Activated CD4-positive, alpha-beta memory T cell treated with anti-CD3 and anti-CD28 coated beads, Interleukin-2, amount 10 ng/mL, durations not matched to agents 7 days and 5 days (primary cell): Measurements from ENCODE around the gene PET100. TPM values are rescaled to one million over a fixed set of nuclear protein-coding genes. Genes with fewer than 3 reads are reported as not detected.
"Not testable (repeated sequence)": the region's sequence is repeated elsewhere in the genome, so short reads cannot be mapped to it uniquely, and the experiment has no call there.

ENCODE experiments used
- CTCF ChIA-PET: fragments of 350-600 bp; sonication (Branson Sonifier 250); formaldehyde crosslinking; loops from one replicate; lab custom pipeline; 2021; ENCODE audit warnings: antibody characterized with exemption, inconsistent platforms; lab: Charles Lee
- POLR2A ChIA-PET: fragments of 350-600 bp; sonication (Branson Sonifier 250); formaldehyde crosslinking; loops from one replicate; lab custom pipeline; 2021; ENCODE audit warnings: antibody characterized with exemption; lab: Charles Lee
- DNase-seq: peaks from one replicate; pipeline ENCODE4 v3.0.0-alpha.2; 2020
- H3K27ac Mint-ChIP-seq: one replicate; pipeline ENCODE4 v1.8.0; 2021; ENCODE audit warnings: mild to moderate bottlenecking, mixed read lengths
- H3K27me3 Mint-ChIP-seq: one replicate; pipeline ENCODE4 v1.8.0; 2021; ENCODE audit warnings: mixed read lengths
- H3K36me3 Mint-ChIP-seq: one replicate; pipeline ENCODE4 v1.8.0; 2021; ENCODE audit warnings: low read depth, mixed read lengths
- H3K4me1 Mint-ChIP-seq: one replicate; pipeline ENCODE4 v1.8.0; 2021; ENCODE audit warnings: mixed read lengths
- H3K4me3 Mint-ChIP-seq: one replicate; pipeline ENCODE4 v1.8.0; 2021; ENCODE audit warnings: mild to moderate bottlenecking, mixed read lengths
- H3K9me3 Mint-ChIP-seq: one replicate; pipeline ENCODE4 v1.8.0; 2021; ENCODE audit warnings: mixed read lengths
- total RNA-seq, 2 experiments: library from RNA; stranded (reverse); gene quantifications; one replicate each; pipeline ENCODE4 v1.2.3, GENCODE V29; 2021

The PET100 gene
- total RNA-seq, 2 experiments from 2014 or later, result 123 to 136 TPM

DNA sequence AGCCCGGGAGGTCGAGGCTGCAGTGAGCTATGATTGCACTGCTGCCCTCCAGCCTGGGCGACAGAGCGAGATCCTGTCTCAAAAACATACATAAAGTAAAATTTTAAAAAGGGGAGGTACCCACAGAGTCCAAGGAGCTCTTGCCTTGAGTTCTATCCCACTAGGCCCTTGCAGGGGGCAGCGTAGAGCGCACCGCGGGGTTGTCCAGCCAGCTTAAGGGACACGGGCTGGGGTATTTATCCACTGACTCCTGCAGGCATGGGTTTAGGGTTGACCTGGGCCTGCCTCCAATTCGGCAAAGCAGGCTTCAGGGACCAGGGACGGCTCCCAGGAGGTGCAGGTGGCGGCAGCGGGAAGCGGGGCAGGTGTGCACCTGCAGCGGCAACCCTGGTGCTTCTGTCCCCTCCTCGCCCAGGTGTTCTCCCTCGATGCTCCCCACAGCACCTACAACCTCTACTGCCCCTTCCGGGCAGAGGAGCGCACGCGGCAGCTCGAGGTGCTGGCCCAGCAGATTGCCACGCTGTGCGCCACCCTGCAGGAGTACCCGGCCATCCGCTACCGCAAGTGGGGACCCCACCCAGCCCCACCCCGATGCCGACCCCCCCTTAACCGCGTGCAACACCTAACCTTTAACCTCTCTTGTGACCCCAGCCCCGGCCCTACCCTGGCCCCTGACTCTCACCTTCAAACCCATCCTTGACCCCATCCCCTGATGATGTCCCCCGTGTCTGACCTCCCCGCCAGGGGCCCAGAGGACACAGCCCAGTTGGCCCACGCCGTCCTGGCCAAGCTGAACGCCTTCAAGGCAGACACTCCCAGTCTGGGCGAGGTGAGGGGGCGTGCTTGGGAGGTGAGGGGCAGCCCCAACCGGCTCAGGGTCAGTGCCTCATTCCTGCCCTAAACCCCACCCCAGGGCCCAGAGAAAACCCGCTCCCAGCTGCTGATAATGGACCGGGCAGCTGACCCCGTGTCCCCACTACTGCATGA is 12.0 kb downstream of the PET100 start:
- no peaks in the 10 kb centered on the region for H3K27me3 Mint-ChIP-seq
- no peak overlapping the region for H3K4me3 Mint-ChIP-seq
- ChIA-PET CTCF (no interaction called here), POLR2A (interaction anchor here (2.7 kb wide), 1 partner anchor 12 kb away, joined by 11 read pairs; the partner anchor contains the start of genes PET100 and XAB2)
- peaks cover 6% of the 10 kb centered on the region for H3K9me3 Mint-ChIP-seq
- no peak overlapping the region for H3K27ac Mint-ChIP-seq
- no peak for DNase-seq
- peaks cover 46% of the 10 kb centered on the region for H3K36me3 Mint-ChIP-seq
- peaks cover 29% of the 10 kb centered on the region for H3K4me1 Mint-ChIP-seq

- Mint-ChIP-seq H3K27me3 (no peaks in the 10 kb centered on the region), H3K27ac (no peak overlapping the region), H3K36me3 (peaks cover 45% of the 10 kb centered on the region), H3K9me3 (peaks cover 6% of the 10 kb centered on the region), H3K4me3 (no peak overlapping the region), H3K4me1 (peaks cover 27% of the 10 kb centered on the region)
- ChIA-PET POLR2A (interaction anchor here (2.7 kb wide), 1 partner anchor 13 kb away, joined by 11 read pairs; the partner anchor contains the start of genes PET100 and XAB2), CTCF (no interaction called here)
- DNase-seq, result no peak
These were observed 12.9 kb downstream of the PET100 start for GRCh38 chr19:7642295-7643030.

GRCh38 chr19:7643031-7643415 is 13.4 kb downstream of the PET100 start:
- H3K4me3 Mint-ChIP-seq, result no peak overlapping the region
- no peaks in the 10 kb centered on the region for H3K27me3 Mint-ChIP-seq
- peaks cover 21% of the 10 kb centered on the region for H3K4me1 Mint-ChIP-seq
- DNase-seq, result no peak
- H3K9me3 Mint-ChIP-seq, result peaks cover 6% of the 10 kb centered on the region
- CTCF ChIA-PET, result no interaction called here
- no peak overlapping the region for H3K27ac Mint-ChIP-seq
- POLR2A ChIA-PET, result interaction anchor here (2.7 kb wide), 1 partner anchor 13 kb away, joined by 11 read pairs; the partner anchor contains the start of genes PET100 and XAB2
- peaks cover 42% of the 10 kb centered on the region for H3K36me3 Mint-ChIP-seq

GRCh38 chr19:7643629-7644549 is 14.3 kb downstream of the PET100 start:
- POLR2A ChIA-PET, result interaction anchor here (1.2 to 1.8 kb wide), 2 partner anchors 14 to 225 kb away, joined by 3 to 8 read pairs; partner anchors contain the start of genes PET100 and XAB2
- CTCF ChIA-PET, H3K4me3 Mint-ChIP-seq, H3K27me3 Mint-ChIP-seq, H3K27ac Mint-ChIP-seq, H3K9me3 Mint-ChIP-seq: not testable (repeated sequence)
- Mint-ChIP-seq H3K4me1 (peaks cover 13% of the 10 kb centered on the region), H3K36me3 (peaks cover 37% of the 10 kb centered on the region)
- DNase-seq, result peak; percentile 31

GRCh38 chr19:7644550-7644877 is 14.9 kb downstream of the PET100 start:
- H3K27ac Mint-ChIP-seq, result no peak overlapping the region
- ChIA-PET POLR2A (interaction anchor here (1.2 to 1.8 kb wide), 2 partner anchors 15 to 225 kb away, joined by 3 to 8 read pairs; partner anchors contain the start of genes PET100 and XAB2), CTCF (no interaction called here)
- no peak for DNase-seq
- H3K4me1 Mint-ChIP-seq, result peaks cover 9% of the 10 kb centered on the region
- peaks cover 5% of the 10 kb centered on the region for H3K9me3 Mint-ChIP-seq
- H3K4me3 Mint-ChIP-seq, result no peak overlapping the region
- peaks cover 31% of the 10 kb centered on the region for H3K36me3 Mint-ChIP-seq
- no peaks in the 10 kb centered on the region for H3K27me3 Mint-ChIP-seq

DNA sequence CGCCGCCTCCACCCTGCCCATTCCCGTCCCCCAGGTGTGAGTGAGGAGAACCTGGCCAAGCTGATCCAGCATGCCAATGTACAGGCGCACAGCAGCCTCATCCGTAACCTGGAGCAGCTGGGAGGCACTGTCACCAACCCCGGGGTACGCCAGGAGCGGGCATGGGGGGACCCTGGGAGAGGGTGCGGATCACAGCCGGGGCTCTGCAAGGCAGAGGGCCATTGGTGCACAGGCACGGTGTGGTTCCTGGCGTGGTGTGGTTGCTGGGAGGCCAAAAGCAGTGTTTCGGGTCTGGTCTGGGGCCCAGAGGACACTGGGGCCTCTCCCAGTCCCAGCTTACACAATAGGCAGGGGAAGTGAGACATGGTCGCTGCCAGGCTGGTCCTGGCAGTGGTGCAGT is 15.6 kb downstream of the PET100 start:
- POLR2A ChIA-PET, result interaction anchor here (1.8 kb wide), 1 partner anchor 15 kb away, joined by 8 read pairs; the partner anchor contains the start of genes PET100 and XAB2
- Mint-ChIP-seq H3K4me3 (no peak overlapping the region), H3K27me3 (no peaks in the 10 kb centered on the region), H3K36me3 (peaks cover 24% of the 10 kb centered on the region), H3K27ac (no peak overlapping the region), H3K4me1 (peaks cover 2% of the 10 kb centered on the region), H3K9me3 (no peaks in the 10 kb centered on the region)
- no peak for DNase-seq
- CTCF ChIA-PET, result no interaction called here

GRCh38 chr19:7645656-7646425 is 16.2 kb downstream of the PET100 start:
- POLR2A ChIA-PET, result interaction anchor here (1.8 kb wide), 1 partner anchor 16 kb away, joined by 8 read pairs; the partner anchor contains the start of genes PET100 and XAB2
- DNase-seq, result no peak
- H3K4me3 Mint-ChIP-seq, result no peak overlapping the region
- H3K27ac Mint-ChIP-seq, result no peak overlapping the region
- no peaks in the 10 kb centered on the region for H3K27me3 Mint-ChIP-seq
- CTCF ChIA-PET, result no interaction called here
- H3K36me3 Mint-ChIP-seq, result peaks cover 18% of the 10 kb centered on the region
- H3K9me3 Mint-ChIP-seq, result no peaks in the 10 kb centered on the region
- no peaks in the 10 kb centered on the region for H3K4me1 Mint-ChIP-seq

GRCh38 chr19:7646426-7646700 is 16.8 kb downstream of the PET100 start:
- POLR2A ChIA-PET, result no interaction called here
- no peaks in the 10 kb centered on the region for H3K27me3 Mint-ChIP-seq

GRCh38 chr19:7647156-7647555 is 17.6 kb downstream of the PET100 start:
- Mint-ChIP-seq H3K9me3 (no peaks in the 10 kb centered on the region), H3K27me3 (no peaks in the 10 kb centered on the region), H3K27ac (no peak overlapping the region), H3K4me3 (no peak overlapping the region), H3K4me1 (peaks cover 2% of the 10 kb centered on the region), H3K36me3 (peaks cover 17% of the 10 kb centered on the region)
- CTCF ChIA-PET, result no interaction called here
- DNase-seq, result no peak
- POLR2A ChIA-PET, result no interaction called here

More at GRCh38 chr19:7646426-7646700, 16.8 kb downstream of the PET100 start:
- CTCF ChIA-PET, result no interaction called here
- Mint-ChIP-seq H3K36me3 (peaks cover 17% of the 10 kb centered on the region), H3K4me1 (no peaks in the 10 kb centered on the region), H3K4me3 (no peak overlapping the region), H3K9me3 (no peaks in the 10 kb centered on the region), H3K27ac (no peak overlapping the region)
- no peak for DNase-seq

GRCh38 chr19:7648265-7649014 is 18.8 kb downstream of the PET100 start:
- no peaks in the 10 kb centered on the region for H3K27me3 Mint-ChIP-seq
- no peak overlapping the region for H3K4me3 Mint-ChIP-seq
- POLR2A ChIA-PET, result interaction anchor here (0.6 to 1.3 kb wide), 4 partner anchors 11 to 19 kb away, joined by 3 to 4 read pairs (median 4); partner anchors contain the start of gene PET100
- DNase-seq, result no peak
- H3K9me3 Mint-ChIP-seq, result no peaks in the 10 kb centered on the region
- CTCF ChIA-PET, result interaction anchor here (0.8 to 1.1 kb wide), 2 partner anchors 32 to 80 kb away, joined by 3 read pairs; partner anchors contain the start of gene TRAPPC5
- H3K4me1 Mint-ChIP-seq, result peaks cover 10% of the 10 kb centered on the region
- H3K27ac Mint-ChIP-seq, result no peak overlapping the region
- H3K36me3 Mint-ChIP-seq, result peaks cover 11% of the 10 kb centered on the region

- Mint-ChIP-seq H3K36me3 (peaks cover 4% of the 10 kb centered on the region), H3K27me3 (no peaks in the 10 kb centered on the region), H3K27ac (no peak overlapping the region), H3K4me1 (peaks cover 10% of the 10 kb centered on the region), H3K4me3 (no peak overlapping the region), H3K9me3 (no peaks in the 10 kb centered on the region)
- ChIA-PET CTCF (interaction anchor here (0.9 to 2.7 kb wide), 3 partner anchors 31 to 149 kb away, joined by 4 to 15 read pairs (median 5); partner anchors contain the start of gene TRAPPC5), POLR2A (interaction anchor here (0.9 kb wide), 1 partner anchor 13 kb away, joined by 3 read pairs; the partner anchor contains the start of gene STXBP2)
- DNase-seq, result no peak
These were observed 20.6 kb downstream of the PET100 start for GRCh38 chr19:7650148-7650547.
